H1 (cell line): ENCODE results near the gene ZWILCH. TPM values are rescaled to one million over a fixed set of nuclear protein-coding genes. Genes with fewer than 3 reads are reported as not detected.

Experiments used
- EZH2 ChIP-seq: fragments of 200-600 bp; sonication (generic); IDR thresholded peaks from 2 replicates; pipeline ENCODE4 v1.7.1; 2012; ENCODE audit warnings: low read depth, mild to moderate bottlenecking, moderate library complexity, low read length, inconsistent platforms; ENCODE audit not compliant: severe bottlenecking
- POLR2A ChIP-seq, 2 experiments: IDR thresholded peaks; 1 replicate in 1 of 2; 2 replicates in 1 of 2; pipeline ENCODE4 v1.6.1; 2011; ENCODE audit warnings: low read depth in 2 of 2, low read length in 2 of 2, mild to moderate bottlenecking in 2 of 2; ENCODE audit errors: control extremely low read depth in 1 of 2
- TAF1 ChIP-seq: IDR thresholded peaks from 2 replicates; pipeline ENCODE4 v1.6.1; 2011; ENCODE audit warnings: mild to moderate bottlenecking, low read depth, low read length
- polyA plus RNA-seq, 7 experiments: library from polyadenylated mRNA; depleted of rRNA in 3 of 7; stranded (reverse) in 5 of 7; unstranded in 2 of 7; fragments of >200 nt in 5 of 7; fragments of 200-250 nt in 2 of 7; gene quantifications; 1 replicate in 5 of 7; 2 replicates in 1 of 7; 4 replicates in 1 of 7; pipeline versions ENCODE4 v1.2.1 to v1.2.3, GENCODE V29; 2011 to 2013; ENCODE audit warnings: missing spikeins in 2 of 7, mixed read lengths in 2 of 7
- total RNA-seq: library from RNA; stranded (reverse); fragmentation: NEBNext Ultra II Directional; extraction: Animal tissue kit (Norgen Biotek cat#: 25700); gene quantifications from 2 replicates; pipeline ENCODE4 v1.2.1, GENCODE V29; 2021
- TF ChIP-seq, protein P1 (sequence below), 3 experiments: IDR thresholded peaks; 1 replicate in 2 of 3; 2 replicates in 1 of 3; pipeline versions ENCODE4 v1.5.1 to v1.6.1; 2011; ENCODE audit warnings: low read length in 3 of 3, mild to moderate bottlenecking in 3 of 3, inconsistent platforms in 2 of 3, low read depth in 1 of 3, moderate library complexity in 1 of 3; ENCODE audit not compliant: insufficient read depth in 1 of 3; ENCODE audit errors: control extremely low read depth in 1 of 3
- TF ChIP-seq, protein P2 (sequence below): IDR thresholded peaks from 2 replicates; pipeline ENCODE4 v1.6.1; 2012; ENCODE audit warnings: inconsistent platforms

The ZWILCH gene
- total and polyA plus RNA-seq, 2 of the 8 experiments (the other 6 are each of a cell fraction or from before 2014, with no cell fraction given) = 18.1 to 61.5 TPM

- TF ChIP-seq, protein P1, sequence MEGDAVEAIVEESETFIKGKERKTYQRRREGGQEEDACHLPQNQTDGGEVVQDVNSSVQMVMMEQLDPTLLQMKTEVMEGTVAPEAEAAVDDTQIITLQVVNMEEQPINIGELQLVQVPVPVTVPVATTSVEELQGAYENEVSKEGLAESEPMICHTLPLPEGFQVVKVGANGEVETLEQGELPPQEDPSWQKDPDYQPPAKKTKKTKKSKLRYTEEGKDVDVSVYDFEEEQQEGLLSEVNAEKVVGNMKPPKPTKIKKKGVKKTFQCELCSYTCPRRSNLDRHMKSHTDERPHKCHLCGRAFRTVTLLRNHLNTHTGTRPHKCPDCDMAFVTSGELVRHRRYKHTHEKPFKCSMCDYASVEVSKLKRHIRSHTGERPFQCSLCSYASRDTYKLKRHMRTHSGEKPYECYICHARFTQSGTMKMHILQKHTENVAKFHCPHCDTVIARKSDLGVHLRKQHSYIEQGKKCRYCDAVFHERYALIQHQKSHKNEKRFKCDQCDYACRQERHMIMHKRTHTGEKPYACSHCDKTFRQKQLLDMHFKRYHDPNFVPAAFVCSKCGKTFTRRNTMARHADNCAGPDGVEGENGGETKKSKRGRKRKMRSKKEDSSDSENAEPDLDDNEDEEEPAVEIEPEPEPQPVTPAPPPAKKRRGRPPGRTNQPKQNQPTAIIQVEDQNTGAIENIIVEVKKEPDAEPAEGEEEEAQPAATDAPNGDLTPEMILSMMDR (IDR thresholded peaks at IDR 0.05; ENCODE audit: control extremely low read depth in 1 of 3, insufficient read depth in 1 of 3, low read depth in 1 of 3, low read length in 3 of 3) = no peak
- TF ChIP-seq TAF1 (no peak), EZH2 (no peak), POLR2A (IDR thresholded peaks at IDR 0.05; ENCODE audit: control extremely low read depth in 1 of 2, low read depth in 2 of 2, low read length in 2 of 2) (no peak)
- TF ChIP-seq, protein P2, sequence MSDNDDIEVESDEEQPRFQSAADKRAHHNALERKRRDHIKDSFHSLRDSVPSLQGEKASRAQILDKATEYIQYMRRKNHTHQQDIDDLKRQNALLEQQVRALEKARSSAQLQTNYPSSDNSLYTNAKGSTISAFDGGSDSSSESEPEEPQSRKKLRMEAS = no peak
Observed at GRCh38 chr15:66573719-66574595, 68.8 kb downstream of the ZWILCH start (continued).
